ENCODE data around the gene OR1M1.
A peak's percentile ranks its signal among the peaks of the same experiment; 100 is the strongest.

OR1M1 gene

DNA sequence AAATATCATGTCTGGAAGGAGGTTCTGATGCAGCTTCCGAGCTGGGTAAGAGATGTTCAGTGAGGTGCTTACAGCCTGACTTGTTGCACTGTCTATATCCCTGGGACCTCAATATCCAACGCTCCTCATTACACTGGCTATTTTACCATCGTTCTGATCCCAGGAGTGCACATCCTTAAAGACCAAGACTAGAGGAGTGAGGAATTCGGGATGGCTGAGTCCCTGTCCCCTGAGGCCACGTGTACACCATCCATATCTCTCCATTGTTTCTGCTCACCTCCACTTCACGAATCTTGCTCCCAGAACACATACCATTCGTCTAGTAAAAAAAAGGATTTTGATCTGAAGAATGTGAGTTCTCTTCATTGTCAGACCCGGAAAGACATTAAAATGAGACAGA lies 20.5 kb downstream of the OR1M1 start, which contains the start of gene OR7G2:
TSS of gene OR7G2 (minus strand) at position 101 of the 400 bp plus-strand sequence. CDS start 4,232 bp downstream, outside the sequence.
- no peak within 1 kb of the TSS for H3K4me3 ChIP-seq (ENCODE audit: low read depth, low read length)
- TF ChIP-seq, protein P1, sequence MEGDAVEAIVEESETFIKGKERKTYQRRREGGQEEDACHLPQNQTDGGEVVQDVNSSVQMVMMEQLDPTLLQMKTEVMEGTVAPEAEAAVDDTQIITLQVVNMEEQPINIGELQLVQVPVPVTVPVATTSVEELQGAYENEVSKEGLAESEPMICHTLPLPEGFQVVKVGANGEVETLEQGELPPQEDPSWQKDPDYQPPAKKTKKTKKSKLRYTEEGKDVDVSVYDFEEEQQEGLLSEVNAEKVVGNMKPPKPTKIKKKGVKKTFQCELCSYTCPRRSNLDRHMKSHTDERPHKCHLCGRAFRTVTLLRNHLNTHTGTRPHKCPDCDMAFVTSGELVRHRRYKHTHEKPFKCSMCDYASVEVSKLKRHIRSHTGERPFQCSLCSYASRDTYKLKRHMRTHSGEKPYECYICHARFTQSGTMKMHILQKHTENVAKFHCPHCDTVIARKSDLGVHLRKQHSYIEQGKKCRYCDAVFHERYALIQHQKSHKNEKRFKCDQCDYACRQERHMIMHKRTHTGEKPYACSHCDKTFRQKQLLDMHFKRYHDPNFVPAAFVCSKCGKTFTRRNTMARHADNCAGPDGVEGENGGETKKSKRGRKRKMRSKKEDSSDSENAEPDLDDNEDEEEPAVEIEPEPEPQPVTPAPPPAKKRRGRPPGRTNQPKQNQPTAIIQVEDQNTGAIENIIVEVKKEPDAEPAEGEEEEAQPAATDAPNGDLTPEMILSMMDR (IDR thresholded peaks at IDR 0.05; ENCODE audit: low read depth, low read length): no peak
- TF ChIP-seq MYC (IDR thresholded peaks at IDR 0.05; ENCODE audit: low read depth, low read length): no peak
- TF ChIP-seq, protein P2, sequence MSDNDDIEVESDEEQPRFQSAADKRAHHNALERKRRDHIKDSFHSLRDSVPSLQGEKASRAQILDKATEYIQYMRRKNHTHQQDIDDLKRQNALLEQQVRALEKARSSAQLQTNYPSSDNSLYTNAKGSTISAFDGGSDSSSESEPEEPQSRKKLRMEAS (IDR thresholded peaks at IDR 0.05; ENCODE audit: low read depth, low read length): 0 out of 2 replicates have a peak, but pooled peaks have one; percentile 7
- DNase-seq (ENCODE audit: low read depth): no peak

DNA sequence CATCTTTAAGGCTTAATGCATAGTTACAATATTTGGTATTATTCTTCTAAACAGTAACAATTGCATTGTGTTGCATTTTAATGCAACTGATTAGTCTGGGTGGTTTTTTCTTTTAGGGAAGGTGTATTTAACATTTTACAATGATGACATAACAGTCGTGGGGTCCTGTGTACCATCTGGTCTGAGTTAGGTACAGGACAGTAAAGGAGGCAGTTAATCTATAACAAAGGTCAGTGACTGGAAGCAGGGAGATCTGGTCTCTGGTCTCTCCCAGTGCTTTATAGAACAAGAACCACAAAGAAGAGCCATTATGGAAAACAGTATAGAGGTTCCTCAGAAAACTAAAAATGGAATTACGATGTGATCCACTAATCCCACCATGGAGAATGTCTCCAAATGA lies 23.1 kb downstream of the OR1M1 start:
- DNase-seq (ENCODE audit: low read depth): no peak
- TF ChIP-seq, protein P1 (IDR thresholded peaks at IDR 0.05; ENCODE audit: low read depth, low read length): no peak
- TF ChIP-seq MYC (IDR thresholded peaks at IDR 0.05; ENCODE audit: low read depth, low read length): no peak
- TF ChIP-seq, protein P2 (IDR thresholded peaks at IDR 0.05; ENCODE audit: low read depth, low read length): no peak
- TF ChIP-seq POLR2A (IDR thresholded peaks at IDR 0.05; ENCODE audit: extremely low read depth, insufficient read length): no peak
- no peak overlapping the region for H3K4me3 ChIP-seq (ENCODE audit: low read depth, low read length)

DNA sequence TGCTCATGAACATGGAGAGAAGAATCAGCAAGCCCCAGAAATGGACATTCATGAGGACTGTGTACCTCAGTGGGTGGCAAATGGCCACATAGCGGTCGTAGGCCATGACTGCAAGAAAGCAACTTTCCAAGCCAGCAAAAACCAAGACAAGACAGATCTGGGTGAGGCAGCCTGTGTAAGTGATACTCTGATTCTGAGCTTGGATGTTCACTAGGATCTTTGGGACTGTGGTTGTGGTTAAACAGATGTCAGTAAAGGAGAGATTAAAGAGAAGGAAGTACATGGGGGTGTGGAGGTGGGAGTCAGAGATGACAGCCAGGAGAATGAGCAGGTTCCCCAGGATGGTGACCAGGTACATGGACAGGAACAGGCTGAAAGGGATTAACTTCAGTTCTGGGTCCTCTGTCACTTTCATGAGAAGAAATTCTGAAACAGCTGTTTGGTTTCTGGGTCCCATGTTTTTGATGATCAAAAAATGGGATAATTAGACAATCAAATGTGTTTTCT lies 28.5 kb downstream of the OR1M1 start, which contains the start of gene OR7G1:
TSS of gene OR7G1 (minus strand) at position 457 of the 507 bp plus-strand sequence. CDS start at position 457, 0 bp downstream.
- DNase-seq (ENCODE audit: low read depth): no peak
- TF ChIP-seq, protein P2 (IDR thresholded peaks at IDR 0.05; ENCODE audit: low read depth, low read length): no peak
- TF ChIP-seq, protein P1 (IDR thresholded peaks at IDR 0.05; ENCODE audit: low read depth, low read length): no peak
- TF ChIP-seq MYC (IDR thresholded peaks at IDR 0.05; ENCODE audit: low read depth, low read length): no peak
- TF ChIP-seq POLR2A (IDR thresholded peaks at IDR 0.05; ENCODE audit: extremely low read depth, insufficient read length): no peak
- no peak within 1 kb of the TSS for H3K4me3 ChIP-seq (ENCODE audit: low read depth, low read length)

DNA sequence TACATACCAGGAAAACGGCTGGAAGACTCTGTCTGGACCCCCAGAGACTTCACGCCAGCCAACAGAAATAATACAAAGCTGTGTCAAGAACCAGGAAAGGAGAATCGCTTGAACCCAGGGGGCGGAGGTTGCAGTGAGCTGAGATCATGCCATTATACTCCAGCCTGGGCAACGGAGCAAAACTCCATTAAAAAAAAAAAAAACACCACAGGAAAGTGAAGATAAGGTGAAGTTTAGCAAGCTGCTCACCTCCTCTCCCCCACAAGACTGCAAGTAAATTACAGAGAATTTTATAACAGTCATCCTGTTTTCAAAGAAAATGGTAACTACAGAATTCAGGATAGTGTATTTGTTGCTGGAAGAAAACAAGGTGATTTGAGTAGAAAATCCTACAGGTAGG lies 29.7 kb downstream of the OR1M1 start:
- no peak for DNase-seq (ENCODE audit: low read depth)
- TF ChIP-seq, protein P2 (IDR thresholded peaks at IDR 0.05; ENCODE audit: low read depth, low read length): no peak
- TF ChIP-seq, protein P1 (IDR thresholded peaks at IDR 0.05; ENCODE audit: low read depth, low read length): no peak
- TF ChIP-seq POLR2A (IDR thresholded peaks at IDR 0.05; ENCODE audit: extremely low read depth, insufficient read length): no peak
- TF ChIP-seq MYC (IDR thresholded peaks at IDR 0.05; ENCODE audit: low read depth, low read length): no peak
- H3K4me3 ChIP-seq (ENCODE audit: low read depth, low read length): no peak overlapping the region

DNA sequence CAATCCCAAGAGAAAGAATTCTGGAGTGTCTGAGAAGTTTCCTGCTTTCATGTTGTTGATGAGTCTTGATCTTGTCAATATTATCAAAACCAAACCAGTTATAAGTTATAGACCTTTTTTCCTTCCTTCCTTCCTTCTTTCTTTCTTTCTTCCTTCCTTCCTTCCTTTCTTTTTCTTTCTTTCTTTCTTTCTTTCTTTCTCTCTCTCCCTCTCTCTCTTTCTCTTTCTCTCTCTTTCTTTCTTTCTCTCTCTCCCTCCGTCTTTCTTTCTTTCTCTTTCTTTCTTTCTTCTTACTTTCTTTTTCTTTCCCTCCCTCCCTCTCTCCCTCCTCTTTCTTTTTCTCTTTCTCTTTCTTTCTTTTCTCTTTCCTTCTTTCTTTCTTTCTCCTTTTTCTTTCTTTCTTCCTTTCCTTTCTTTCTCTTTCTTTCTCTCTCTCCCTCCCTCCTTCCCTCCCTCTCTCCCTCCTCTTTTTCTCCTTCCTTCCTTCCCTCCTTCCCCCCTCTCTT lies 40.1 kb downstream of the OR1M1 start, which contains the start of gene OR7G3:
TSS of gene OR7G3 (minus strand) at position 51 of the 506 bp plus-strand sequence. CDS start at position 51, 0 bp downstream.
- TF ChIP-seq POLR2A (IDR thresholded peaks at IDR 0.05; ENCODE audit: extremely low read depth, insufficient read length) (no peak), MYC (IDR thresholded peaks at IDR 0.05; ENCODE audit: low read depth, low read length) (no peak)
- TF ChIP-seq, protein P1 (IDR thresholded peaks at IDR 0.05; ENCODE audit: low read depth, low read length): no peak
- TF ChIP-seq, protein P2 (IDR thresholded peaks at IDR 0.05; ENCODE audit: low read depth, low read length): no peak
- H3K4me3 ChIP-seq (ENCODE audit: low read depth, low read length): no peak within 1 kb of the TSS
- DNase-seq (ENCODE audit: low read depth): no peak

All from NB4 (cell line).